ENCODE results near the gene HSBP1L1. TPM values are rescaled to one million over a fixed set of nuclear protein-coding genes. Genes with fewer than 3 reads are reported as not detected.

HSBP1L1 gene
- total RNA-seq: 5.6 and 9.4 TPM in 2 replicates

DNA sequence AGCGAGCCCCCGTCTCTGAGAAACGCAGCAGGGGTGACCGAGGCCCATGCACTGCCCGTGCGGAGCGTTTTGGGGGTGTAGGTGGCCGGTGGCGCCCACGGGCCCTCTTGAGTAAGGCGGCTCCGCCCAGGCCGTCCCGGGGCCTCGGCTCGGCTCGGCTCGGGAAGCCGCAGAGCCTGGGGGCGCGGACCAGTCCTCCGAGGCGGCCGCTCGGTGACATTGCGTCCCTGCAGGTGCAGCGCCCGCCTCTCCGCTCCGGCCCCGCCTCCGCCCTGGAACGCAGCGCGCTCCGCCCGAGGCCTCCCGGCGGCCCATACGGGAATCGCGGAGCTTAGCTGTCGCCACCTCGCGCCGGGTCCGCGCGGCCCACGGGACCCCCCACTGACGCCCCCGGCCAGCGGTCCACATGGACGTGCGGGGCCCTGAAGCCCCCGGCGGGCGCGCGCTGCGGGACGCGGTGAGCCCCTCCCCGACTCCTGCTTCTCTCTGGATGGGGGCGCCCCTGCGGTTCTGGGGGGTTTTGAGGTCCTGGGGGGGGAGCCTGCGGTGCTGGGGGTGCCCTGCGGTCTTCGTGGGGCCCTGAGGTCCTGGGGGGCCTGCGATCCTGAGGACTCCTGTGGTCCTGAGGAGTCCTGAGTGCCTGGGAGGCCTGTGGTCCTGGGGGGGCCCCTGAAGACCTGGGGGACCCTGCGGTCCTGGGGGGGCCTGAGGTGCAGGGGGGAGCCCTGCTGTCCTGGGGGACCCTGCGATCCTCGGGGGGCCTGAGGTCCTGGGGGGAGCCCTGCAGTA, at the start of gene HSBP1L1:
Gene HSBP1L1 (plus strand): TSS at position 314 of the 789 bp plus-strand sequence. CDS start 93 bp downstream, at position 407.
- DNase-seq (ENCODE audit: extremely low read depth, low read depth, low spot score): no peak

DNA sequence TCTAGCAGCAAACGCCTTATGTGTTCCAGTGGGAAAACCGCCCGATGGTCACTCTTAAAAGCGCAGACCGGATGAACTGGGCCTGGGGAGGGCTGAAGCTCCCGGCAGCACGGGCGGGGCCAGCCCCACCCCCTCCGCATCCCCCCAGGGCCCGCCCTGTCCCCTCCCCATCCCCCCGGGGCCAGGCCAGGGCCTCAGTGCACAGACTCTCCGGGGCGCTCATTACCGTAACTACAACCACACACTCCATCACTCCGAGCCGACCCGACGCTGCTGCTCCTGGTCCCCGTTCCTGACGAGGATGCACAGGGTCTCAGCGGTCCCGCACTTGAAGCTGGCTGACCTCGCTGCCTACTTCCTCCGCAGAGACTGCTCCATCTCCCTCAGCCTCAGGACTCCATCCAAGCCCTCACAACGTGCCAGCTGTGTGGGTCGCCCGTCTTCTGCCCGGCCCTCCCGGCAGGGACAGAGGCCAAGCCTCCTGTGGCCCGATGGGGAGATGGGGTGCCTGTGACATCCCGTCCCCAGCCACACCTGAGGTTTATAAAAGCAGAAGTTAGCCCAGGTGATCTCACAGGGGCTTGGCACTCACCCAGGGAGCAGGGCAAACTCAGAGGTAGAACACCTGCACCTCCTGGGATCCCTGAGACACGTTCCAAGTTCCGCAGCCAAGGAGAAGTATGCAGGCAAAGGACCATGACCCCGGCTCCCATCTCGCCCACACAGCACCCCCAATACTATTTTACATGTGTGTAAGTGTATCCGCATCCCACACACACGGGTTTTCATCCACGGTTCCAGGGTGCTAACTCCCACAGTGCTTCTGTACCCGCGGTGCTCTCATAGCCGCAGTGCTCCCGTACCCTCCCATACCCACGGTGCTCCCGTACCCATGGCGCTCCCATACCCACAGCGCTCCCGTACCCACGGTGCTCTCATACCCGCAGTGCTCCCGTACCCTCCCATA, 49.0 kb upstream of the HSBP1L1 start:
- DNase-seq (ENCODE audit: extremely low read depth, low read depth, low spot score): no peak

DNA sequence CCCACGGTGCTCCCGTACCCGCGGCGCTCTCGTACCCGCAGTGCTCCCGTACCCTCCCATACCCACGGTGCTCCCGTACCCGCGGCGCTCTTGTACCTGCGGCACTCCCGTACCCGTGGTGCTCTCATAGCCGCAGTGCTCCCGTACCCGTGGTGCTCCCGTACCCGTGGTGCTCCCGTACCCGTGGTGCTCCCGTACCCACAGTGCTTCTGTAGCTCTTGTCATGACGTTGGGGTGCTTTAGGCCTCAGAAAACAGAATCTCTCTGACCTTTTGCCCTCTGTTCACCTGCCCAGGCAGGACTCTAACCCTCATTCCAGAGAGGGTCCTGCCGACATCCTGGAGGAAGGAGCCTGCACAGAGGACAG, 48.3 kb upstream of the HSBP1L1 start:
- DNase-seq (ENCODE audit: extremely low read depth, low read depth, low spot score): no peak

DNA sequence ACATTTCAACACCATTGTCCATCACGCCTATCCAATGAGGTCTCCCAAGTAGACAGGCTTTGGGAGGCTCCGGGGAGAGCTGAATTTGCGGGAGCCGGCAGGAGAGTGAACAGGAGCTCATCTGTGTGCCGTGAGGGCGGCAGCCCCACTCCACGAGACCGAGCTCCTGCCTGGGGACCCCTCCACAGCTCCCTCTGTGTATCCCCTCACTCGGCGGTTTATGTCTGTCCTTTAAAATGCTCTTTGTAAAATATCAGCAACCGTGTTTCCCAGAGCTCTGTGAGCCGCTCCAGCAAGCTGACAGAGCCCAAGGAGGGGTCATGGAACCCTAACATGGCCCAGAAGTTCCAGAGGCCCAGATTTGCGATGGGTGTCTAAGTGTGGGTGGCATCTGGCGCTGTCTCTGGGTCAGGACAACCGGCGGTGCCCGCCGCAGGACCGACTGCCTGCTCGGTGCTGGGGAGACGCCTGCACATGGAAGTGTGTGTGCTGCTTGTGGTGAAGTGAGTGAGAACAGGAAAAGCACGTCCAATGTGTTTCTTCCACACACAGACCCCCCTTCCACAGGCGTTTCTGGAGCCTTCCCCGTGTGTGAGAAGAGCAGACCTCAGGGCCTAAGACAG, 47.8 kb upstream of the HSBP1L1 start:
- no peak for DNase-seq (ENCODE audit: extremely low read depth, low read depth, low spot score)

DNA sequence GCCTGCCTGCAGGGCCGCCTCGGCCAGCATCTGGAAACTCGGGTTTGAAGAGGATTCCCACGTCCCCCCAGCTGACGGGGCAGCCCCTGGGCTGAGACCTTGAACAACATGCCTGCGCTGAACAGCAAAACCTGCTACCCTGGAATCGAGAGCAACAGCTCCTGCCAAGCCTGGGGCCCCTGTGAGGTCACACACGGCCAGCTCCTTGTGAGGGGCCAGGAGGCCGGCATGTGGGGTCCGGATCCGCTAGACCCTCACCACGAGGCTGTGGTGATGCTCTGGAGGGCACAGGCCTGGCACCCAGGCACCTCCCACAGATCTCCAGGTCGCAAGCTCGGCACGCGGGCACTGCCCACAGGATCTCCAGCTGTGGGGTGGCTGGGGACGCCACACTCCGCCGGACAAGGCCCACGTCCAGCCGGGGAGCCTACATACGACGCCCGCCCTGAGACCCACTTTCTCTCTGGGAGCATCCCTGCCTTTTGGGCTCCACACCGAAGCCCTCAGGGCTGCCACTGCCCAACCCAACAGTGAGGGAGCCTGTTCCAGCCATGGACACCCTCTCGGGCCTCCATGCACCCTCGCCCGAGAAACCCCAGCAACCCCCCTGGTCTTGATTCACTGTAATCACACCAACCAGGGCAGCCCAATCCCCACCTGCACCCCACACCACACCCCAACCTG, 47.1 kb upstream of the HSBP1L1 start:
- no peak for DNase-seq (ENCODE audit: extremely low read depth, low read depth, low spot score)

DNA sequence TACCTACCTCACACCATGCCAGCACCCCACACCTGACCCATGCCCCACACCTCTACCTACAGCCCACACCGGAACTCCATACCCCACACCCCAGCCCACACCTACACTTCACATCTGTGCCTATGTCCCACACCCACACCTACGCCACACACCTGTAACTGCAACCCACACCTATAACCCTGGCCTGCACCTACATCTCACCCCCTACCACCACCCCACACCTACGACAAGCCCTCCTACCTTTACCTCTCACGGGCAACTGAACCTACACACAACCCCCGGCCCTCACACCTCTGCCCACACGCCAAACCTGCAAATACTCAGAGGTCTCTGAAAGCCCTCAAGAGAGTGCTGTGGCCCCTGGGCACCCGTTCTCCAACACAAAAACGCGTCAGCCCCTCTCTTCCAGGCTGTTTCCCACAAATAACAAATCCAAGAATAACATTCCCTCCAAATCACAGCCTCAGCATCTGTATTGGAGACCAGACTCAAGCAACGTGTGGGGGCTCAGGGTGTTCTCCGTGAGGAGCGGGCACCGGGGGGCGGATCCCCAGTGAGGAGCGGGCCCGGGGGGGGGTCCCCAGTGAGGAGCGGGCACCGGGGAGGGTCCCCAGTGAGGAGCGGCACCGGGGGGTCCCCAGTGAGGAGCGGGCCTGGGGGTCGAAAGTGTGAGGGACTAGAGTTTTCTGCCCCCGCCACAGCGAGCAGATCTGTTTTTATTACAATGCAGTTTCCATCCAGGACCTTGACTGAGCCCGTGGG, 46.4 kb upstream of the HSBP1L1 start:
- no peak for DNase-seq (ENCODE audit: extremely low read depth, low read depth, low spot score)

DNA sequence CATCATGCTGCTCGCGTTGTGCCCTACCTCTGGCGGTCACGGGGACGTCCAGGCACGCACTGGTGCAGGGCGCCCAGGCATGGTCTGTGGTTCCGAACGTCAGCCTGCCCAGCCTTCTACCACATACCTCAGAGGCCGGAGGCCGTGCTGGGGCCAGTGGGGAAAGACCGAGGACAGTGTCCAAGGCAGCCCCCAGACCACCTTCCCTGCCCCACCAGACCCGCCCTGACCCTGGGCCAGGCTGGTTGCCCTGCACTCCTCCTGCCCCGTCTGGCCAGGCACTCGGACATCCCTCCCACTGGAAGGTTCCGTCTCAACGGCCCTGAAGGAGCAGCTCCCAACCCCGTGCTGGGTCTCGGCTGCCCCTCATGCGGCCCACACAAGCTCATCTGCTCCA, 45.8 kb upstream of the HSBP1L1 start:
- no peak for DNase-seq (ENCODE audit: extremely low read depth, low read depth, low spot score)

DNA sequence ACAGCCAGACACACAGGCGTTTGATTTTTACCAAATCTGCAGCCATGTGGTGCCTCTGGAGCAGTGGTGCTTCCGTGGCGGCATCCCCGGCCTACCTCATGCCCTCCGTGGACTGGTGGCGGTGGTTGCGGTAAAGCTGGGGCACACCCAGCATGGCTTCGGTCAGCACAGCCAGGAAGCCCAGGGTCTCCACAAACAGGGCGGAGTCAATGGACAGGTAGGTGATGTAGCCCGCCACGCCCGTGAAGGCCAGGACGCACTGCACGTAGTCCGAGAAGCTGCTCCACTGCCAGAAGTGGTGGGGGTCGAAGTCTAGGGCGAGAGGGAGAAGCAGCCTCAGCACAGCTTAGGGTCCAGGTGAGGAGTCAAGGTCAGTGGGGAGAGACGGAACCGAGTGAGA, 45.4 kb upstream of the HSBP1L1 start:
- no peak for DNase-seq (ENCODE audit: extremely low read depth, low read depth, low spot score)

DNA sequence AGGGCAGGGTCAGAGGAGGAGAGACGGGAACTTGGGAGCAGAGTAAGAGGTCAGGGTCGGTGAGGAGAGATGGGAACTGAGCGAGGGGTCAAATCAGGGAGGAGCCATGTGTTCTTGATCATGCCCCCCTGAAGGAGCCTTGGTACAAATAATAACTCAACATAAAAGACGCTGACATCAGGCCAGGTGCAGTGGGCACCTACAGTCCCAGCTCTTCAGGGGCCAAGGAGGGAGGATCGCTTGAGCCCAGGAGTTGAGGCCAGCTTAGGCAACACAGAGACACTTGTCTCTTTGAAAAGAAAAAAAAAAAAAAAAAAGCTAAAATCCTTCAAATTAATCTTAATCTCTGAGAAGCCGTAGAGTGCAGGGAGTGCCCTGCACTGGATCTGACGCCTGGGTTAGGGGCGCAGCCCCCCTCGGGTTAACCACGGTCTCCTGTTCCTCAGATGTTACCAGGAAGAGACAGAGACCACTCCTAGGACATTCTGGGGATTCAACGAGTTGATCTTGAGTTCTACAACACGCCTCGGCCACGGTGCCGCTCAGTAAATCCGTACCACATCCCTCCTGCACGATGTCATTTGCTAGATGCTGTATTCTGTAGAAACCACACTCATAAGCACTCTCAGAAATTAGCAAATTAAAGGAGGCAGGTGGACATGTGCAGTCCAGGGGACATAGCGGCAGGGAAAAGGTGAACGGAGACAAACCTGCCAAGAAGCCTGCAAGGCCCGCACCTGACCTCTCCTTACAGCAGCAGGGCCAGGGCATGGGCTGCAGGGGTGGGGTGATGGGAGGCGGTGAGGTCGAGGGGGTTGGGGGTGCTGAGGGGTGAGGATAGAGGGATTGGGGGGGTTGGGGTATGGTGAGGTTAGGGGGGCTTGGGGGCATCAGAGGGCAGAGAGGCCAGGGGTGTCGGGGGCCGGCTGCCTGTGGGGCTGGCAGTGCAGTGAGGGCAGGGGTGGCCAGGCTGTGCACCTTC, 42.2 kb upstream of the HSBP1L1 start:
- DNase-seq (ENCODE audit: extremely low read depth, low read depth, low spot score): no peak

DNA sequence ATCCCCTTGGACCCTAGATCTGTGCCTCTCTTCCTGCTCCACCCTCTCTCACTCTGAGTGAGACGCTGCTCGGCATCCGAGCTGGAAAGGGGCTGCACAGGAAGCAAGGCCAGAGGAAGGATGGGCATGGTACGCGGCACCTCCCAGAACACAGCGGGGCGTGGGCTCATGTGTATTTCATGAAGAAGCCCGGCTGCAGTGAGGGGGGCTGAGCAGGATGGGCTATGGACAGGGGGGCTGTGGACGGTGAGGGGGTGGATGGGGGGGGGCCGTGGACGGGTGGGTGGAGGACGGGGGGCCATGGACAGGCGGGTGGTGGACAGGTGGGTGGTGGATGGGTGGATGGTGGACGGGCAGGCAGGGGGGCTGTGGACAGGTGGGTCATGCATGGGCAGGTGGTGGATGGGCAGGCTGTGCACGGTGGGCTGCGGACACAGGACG, 41.5 kb upstream of the HSBP1L1 start:
- DNase-seq (ENCODE audit: extremely low read depth, low read depth, low spot score): no peak

DNA sequence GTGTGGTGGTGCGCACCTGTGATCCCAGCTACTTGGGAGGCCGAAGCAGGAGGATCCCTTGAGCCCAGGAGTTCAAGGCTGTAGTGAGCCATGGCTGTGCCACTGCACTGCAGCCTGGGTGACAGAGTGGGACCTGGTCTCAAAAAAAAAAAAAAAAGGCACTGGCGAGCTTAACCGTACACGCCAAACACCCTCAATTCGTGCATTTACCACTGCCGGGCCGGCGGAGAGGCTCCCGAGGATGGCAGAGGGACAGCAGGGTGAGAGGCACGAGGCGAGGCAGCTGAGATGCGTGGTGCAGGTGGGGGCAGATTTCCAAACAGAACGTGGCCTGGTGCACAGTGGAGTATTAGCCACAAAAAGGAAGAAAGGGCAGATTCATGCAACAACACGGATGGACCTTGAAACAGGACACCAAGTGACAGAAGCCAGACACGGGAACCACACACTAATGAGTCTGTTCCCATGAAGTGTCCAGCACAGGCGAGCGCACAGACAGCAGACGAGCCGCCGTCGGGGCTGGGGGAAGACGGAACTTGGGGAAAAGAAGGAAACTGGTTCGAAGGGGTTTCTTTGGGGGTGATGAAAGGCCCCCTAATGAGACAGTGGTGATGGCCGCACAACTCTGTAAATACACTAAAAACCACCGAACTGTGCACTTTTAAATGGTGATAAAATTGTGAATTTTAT, 40.4 kb upstream of the HSBP1L1 start:
- DNase-seq (ENCODE audit: extremely low read depth, low read depth, low spot score): no peak

DNA sequence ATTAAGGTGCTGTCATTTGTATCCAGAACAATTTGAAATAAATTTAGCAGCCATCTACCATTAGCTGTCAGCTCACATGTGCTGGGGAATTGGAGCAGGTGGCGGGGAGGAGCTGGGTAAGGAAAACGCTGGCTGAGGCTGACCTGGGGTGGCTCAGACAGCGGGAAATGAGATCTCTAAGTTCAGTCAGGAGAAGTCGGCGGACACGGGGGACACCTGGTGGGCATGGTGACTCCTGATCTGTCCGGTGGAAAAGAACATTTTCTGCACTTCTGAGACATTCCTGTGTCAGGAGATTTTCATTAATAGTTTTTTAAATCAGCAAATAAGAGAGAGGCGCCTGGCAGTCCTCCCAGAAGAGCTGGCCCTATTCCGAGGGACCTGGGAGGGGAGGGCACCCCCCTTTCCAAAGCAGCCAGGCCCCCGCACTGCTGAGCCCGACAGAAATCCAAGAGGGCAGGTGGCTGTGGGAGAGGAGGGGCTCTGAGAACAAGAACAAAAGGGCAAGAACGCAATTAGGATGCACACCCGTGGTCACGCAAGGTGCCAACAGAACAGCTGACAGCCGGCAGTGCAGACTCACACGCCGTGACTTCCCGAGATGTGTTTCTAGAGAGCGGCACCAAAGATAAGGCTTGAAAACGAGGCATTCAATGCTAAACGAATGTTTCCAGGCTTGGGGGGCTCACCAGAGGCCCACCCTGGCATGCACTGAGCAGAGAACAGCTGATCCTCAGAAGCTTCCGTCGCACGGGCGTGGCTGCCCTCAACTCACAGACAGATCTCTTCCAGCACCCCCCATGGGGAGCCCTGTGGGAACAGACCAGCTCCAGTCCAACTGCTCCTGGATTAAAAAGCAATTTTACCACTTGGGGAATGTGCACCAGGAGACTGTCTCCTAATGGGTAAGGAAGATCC, 39.4 kb upstream of the HSBP1L1 start:
- no peak for DNase-seq (ENCODE audit: extremely low read depth, low read depth, low spot score)

DNA sequence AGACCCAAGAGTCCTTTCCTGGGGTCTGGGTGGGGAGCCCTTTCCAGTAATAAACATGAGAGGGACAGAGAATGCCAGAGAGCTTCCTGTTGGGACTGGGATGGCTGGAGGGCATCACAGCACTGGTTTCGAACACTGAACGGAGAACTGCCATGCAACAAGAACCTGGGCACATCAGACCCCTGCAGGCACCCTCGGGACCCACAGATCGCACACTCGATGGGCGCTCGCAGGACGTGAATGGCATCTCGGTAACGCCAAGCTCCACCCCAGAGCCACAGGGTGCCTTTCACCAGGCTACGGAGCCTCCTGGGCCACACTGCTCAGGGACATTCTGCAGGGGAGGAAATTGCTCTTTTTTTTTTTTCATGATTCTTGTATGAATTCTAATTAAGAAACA, 38.1 kb upstream of the HSBP1L1 start:
- no peak for DNase-seq (ENCODE audit: extremely low read depth, low read depth, low spot score)

DNA sequence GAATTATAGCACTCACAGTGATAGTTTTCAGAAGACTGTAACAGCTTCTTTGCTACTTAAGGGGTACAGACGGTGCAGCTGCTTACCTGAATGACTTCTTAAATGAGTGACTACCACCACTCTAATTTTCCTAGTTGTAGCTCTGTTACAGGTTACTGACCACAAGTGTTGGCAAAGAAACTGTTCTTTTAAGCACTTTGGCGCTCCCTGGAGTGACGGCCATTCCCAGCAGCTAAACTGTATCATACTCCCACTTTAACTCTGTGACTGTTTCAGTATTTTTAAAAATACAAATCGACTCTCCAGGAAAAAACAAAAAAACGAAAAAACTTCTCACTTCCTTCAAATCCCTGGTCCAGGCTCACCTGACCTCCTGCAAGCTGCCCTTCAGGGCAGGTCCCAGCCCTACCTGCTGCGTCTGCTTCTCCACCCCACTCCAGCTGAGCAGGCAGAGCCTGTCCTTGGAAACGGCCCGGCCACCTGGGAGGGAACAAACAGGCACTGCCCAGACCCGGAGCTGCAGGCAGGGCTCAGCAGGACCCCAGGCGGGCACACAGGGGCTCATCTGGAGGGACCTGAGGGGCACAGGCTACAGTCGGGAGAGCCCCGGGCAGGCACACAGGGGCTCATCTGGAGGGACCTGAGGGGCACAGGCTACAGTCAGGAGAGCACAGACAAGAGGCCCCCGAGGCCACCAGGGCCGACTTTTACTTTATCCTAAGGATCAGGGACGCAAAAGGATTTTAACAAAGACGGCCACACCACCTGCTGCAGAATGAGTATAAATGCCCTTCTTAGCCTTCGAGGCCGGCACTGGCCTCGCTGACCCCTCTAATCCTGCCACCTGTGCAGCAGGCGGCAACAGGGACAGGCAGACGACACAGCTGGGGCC, 37.5 kb upstream of the HSBP1L1 start:
- no peak for DNase-seq (ENCODE audit: extremely low read depth, low read depth, low spot score)

DNA sequence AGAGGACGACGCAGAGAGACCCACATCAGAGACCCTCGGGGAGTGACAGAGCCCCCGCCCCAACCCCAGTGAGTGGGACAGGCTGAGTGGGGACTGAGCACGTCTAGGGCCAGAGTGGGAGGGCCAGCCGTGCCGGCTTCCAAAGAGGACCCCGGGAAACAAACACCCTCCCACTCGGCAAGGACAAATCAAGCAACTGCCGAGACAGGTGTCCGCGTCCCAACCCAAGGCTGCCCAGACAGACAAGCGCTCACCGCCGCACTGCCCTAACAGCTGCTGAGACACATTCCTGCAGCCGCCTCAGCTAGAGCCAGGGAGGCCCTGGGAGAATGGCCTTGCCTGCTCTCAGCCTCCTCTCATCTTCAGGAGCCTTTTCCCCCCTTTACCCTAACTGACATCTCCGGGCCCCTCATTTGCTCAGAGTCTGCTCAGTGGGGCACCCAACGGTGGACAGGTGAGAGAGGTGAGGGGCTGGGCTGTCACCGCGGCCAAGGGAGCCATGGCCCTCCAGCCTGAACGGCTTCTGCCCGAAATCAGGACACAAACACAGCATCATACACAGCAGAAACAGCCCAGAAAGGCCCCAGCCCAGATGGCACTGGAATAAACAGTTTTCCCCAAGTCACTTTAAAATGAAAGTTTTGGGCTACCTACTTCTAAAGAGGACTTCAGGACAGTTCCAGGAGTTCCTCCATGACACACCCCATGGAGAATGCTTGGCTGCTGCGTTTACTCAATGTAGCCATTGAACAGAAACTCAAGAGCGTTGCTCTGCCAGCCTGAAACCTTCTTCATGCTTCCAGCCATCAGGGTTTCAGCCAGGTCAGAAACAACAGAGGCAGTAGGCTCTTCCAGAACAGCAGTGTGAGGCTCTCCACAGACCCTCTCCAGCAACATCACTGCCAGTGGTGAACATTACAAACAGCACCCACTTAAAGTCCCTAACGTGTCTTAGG, 36.6 kb upstream of the HSBP1L1 start:
- no peak for DNase-seq (ENCODE audit: extremely low read depth, low read depth, low spot score)
